HFFc6 (cell line): ENCODE results near the gene FBXW12. TPM values are rescaled to one million over a fixed set of nuclear protein-coding genes. Genes with fewer than 3 reads are reported as not detected.
"Not testable (repeated sequence)": the region's sequence is repeated elsewhere in the genome, so short reads cannot be mapped to it uniquely, and the experiment has no call there.

ENCODE experiments used
- DNase-seq: peaks from one replicate; pipeline ENCODE4 v3.0.0-alpha.2; 2018
- H3K27ac Mint-ChIP-seq: 2 replicates; pipeline ENCODE4 v1.8.0; 2020; ENCODE audit warnings: mild to moderate bottlenecking, mixed read lengths
- H3K27me3 Mint-ChIP-seq: 2 replicates; pipeline ENCODE4 v1.8.0; 2021; ENCODE audit warnings: mild to moderate bottlenecking, moderate library complexity, mixed read lengths; ENCODE audit not compliant: insufficient read depth
- H3K36me3 Mint-ChIP-seq: 2 replicates; pipeline ENCODE4 v1.8.0; 2021; ENCODE audit warnings: low read depth, mixed read lengths
- H3K4me1 Mint-ChIP-seq: 2 replicates; pipeline ENCODE4 v1.8.0; 2020; ENCODE audit warnings: low read depth, mixed read lengths
- H3K4me3 Mint-ChIP-seq: 2 replicates; pipeline ENCODE4 v1.8.0; 2020; ENCODE audit warnings: mild to moderate bottlenecking, moderate library complexity, mixed read lengths
- H3K9me3 Mint-ChIP-seq: 2 replicates; pipeline ENCODE4 v1.8.0; 2020; ENCODE audit warnings: mild to moderate bottlenecking, mixed read lengths
- long read RNA-seq: library from polyadenylated mRNA; unstranded; transcript quantifications from one replicate; pipeline ENCODE4 v2.0.0, GENCODE V29; 2019
- total RNA-seq, 6 experiments: library from RNA; stranded (reverse); fragmentation: NEBNext Ultra II Directional; extraction: Animal tissue kit (Norgen Biotek cat#: 25700); gene quantifications; 2 replicates in 1 of 6; 3 replicates in 5 of 6; pipeline ENCODE4 v1.2.3, GENCODE V29; 2021
- TF ChIP-seq, protein P1 (sequence below): fragments of 200-600 bp; sonication (generic); IDR thresholded peaks from 2 replicates; pipeline ENCODE4 v1.5.0; 2021; ENCODE audit warnings: antibody characterized with exemption, mild to moderate bottlenecking

FBXW12 gene, protein sequence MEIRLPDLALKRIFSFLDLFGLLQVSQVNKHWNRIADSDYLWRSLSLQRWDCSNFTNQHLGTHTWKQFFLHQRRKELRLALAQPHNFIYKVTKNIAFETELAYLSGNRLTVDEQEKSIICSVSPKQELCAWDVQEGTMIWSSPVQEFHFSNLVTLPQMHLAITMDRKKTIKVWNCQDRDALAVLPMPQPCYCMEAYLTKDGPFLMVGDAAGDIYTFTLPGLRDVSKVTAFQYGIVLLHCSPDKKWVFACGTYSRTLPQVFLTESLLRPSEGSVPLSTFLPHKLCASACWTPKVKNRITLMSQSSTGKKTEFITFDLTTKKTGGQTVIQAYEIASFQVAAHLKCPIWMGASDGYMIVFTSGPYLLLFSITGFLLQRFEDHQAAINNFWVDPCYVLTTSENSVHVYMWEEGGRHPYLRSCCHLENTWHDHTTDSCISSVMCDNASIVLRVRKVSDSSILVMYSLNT
- total RNA-seq = not detected
- long read RNA-seq = 0 reads

DNA sequence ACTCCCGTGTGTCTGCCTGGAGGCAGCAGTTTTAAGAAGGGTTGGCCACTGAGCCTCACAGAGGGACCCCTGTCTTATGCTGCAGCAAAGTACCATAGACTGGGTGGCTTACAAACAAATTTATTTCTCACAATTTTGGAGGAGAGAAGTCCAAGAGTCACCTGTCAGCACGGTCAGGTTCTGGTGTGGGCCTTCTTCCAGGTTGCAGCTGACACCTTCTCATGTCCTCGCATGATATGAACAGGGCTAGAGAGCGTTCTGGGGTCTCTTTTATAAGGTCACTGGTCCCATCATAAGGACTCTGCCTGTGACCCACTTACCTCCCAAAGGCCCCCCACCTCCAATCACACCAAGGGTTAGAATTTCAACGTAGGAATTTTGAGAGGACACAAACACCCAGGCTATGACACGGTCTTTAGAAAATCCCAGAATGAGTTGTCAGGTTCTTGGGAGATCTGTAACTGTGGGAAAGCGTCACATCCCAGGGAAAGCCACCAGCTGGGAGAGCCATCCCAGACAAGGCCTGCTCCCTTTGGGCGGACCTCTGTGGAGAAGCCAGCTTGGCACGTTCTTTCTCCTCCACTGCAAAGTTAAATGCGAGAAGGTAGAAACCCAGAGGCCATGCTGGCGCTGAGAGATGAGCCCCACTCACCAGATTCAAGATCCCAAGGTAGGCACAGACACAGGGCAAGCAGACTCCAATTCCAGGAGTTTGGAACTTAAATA lies at the start of gene FBXW12:
FBXW12 (plus strand) TSS at position 569 of the 726 bp plus-strand sequence. CDS start 549 bp downstream, outside the sequence.
- peaks cover 36% of the 10 kb centered on the region for H3K27me3 Mint-ChIP-seq
- no peaks in the 10 kb centered on the region for H3K9me3 Mint-ChIP-seq
- H3K4me3 Mint-ChIP-seq = no peak within 1 kb of the TSS
- H3K4me1 Mint-ChIP-seq = no peaks in the 10 kb centered on the region
- no peaks in the 10 kb centered on the region for H3K36me3 Mint-ChIP-seq
- no peak for DNase-seq
- no peak within 1 kb of the TSS for H3K27ac Mint-ChIP-seq
- TF ChIP-seq, protein P1, sequence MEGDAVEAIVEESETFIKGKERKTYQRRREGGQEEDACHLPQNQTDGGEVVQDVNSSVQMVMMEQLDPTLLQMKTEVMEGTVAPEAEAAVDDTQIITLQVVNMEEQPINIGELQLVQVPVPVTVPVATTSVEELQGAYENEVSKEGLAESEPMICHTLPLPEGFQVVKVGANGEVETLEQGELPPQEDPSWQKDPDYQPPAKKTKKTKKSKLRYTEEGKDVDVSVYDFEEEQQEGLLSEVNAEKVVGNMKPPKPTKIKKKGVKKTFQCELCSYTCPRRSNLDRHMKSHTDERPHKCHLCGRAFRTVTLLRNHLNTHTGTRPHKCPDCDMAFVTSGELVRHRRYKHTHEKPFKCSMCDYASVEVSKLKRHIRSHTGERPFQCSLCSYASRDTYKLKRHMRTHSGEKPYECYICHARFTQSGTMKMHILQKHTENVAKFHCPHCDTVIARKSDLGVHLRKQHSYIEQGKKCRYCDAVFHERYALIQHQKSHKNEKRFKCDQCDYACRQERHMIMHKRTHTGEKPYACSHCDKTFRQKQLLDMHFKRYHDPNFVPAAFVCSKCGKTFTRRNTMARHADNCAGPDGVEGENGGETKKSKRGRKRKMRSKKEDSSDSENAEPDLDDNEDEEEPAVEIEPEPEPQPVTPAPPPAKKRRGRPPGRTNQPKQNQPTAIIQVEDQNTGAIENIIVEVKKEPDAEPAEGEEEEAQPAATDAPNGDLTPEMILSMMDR = no peak

DNA sequence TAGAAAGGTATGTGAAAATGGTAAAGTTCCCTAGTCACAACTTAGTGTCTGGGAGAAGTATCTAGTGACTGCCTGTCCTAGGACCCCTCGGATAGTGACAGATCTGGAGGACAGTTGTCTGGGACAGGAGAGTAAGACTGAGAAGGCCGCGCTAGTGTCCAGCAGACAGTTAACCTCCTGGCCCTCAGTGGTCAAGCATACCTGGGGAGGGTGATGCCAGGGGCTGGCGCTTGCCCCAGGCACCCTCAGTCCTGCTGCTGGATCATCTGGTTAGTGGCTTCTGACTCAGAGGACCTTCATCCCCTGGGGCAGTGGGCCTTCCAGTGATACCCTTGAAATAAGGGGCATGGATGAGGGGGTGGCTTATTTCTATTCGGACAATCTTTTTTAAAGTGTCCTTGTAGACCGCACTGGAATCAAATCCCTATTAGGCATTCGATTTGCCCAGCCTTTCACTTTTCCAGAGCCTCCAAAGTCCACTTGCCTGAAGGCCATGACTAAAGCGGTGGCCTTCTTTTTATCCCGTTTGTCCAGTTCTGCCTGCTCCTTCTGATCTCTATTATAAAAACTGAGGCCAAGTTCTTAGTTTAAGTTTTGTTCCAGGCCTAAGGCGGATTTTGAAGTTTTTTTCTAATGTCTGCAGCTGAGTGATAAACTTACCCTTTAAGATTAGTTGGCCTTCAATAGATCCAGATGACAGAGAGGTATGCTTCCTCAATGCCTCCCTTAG lies 40.1 kb upstream of the FBXW12 start:
- H3K27ac Mint-ChIP-seq, DNase-seq, H3K36me3 Mint-ChIP-seq, H3K4me1 Mint-ChIP-seq, H3K9me3 Mint-ChIP-seq, H3K4me3 Mint-ChIP-seq: not testable (repeated sequence)
- H3K27me3 Mint-ChIP-seq = peaks cover 31% of the 10 kb centered on the region

DNA sequence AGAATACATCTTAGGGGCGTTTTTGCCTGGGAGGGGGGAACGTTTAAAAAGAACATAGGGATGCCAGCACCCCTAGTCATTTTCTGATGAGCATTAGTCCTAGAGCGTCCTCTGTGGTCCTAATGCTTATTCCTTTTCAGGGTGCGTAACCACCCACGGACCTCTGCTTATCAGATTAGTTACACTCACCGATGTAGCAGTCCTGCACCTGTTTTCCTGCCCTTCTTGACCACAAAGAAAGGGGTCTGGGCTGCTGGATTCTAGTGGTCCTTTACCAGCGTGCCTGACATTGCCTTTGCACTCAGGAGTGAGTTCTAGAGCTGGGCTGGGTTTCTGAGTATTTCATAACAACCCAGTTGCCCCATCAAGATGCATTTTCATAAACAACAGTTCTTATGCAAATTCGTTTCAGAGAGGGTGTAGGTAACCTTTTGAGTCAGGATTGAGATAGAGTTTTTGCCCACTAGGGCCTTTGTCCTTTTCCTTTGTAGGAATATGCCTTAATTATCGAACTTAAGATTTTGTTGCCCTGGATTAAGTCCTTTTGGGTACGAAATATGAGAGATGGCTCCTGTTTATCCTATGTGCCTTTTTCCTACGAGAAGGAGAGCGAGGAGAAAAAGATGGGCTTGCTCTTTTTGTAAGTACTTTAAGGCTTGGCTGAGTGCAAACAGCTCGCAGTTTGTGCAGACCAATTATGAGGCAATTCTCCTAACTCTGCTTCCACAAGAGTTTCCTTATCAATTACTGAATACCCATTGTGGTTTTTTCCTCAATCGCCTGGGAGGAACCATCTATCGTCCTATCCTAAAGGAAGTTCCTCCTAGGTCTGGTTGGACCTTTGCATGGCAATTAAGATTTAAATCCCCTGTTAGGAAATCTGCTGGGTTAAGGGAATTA lies 38.4 kb upstream of the FBXW12 start, which contains the start of gene SPINK8:
SPINK8 (minus strand) TSS at position 316 of the 900 bp plus-strand sequence. CDS start 5,320 bp downstream, outside the sequence.
- not testable (repeated sequence) for H3K9me3 Mint-ChIP-seq

DNA sequence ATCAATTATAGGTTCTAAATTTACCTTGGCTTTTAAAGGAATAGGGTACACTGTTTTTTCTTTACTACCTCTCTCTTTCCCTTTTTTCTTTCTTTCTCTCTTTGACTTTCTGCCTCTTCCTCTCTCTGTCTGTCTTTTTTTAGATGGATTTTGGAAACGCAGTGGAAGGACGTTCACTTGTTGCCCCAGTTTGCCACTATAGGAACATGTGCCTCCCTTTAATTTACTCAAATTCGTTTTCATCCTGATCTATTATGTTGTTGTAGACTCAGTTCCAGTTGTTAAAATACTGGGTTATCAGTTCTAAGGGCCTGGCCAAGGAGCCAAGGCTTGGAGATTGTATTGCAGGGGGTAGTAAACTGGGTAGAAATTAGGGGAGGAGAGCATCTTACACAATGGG lies 37.4 kb upstream of the FBXW12 start:
- TF ChIP-seq, protein P1 = no peak
- DNase-seq = no peak
- H3K27me3 Mint-ChIP-seq = peaks cover 31% of the 10 kb centered on the region
- no peaks in the 10 kb centered on the region for H3K9me3 Mint-ChIP-seq
- H3K4me1 Mint-ChIP-seq = no peaks in the 10 kb centered on the region
- H3K27ac Mint-ChIP-seq = no peak overlapping the region
- peaks cover 5% of the 10 kb centered on the region; the same call in 1 of the 2 replicates for H3K36me3 Mint-ChIP-seq
- no peak overlapping the region for H3K4me3 Mint-ChIP-seq

More for the DNA sequence above, 38.4 kb upstream of the FBXW12 start, which contains the start of gene SPINK8:
- H3K36me3 Mint-ChIP-seq, H3K4me1 Mint-ChIP-seq, H3K27ac Mint-ChIP-seq, DNase-seq, H3K4me3 Mint-ChIP-seq: not testable (repeated sequence)
- peaks cover 31% of the 10 kb centered on the region for H3K27me3 Mint-ChIP-seq

DNA sequence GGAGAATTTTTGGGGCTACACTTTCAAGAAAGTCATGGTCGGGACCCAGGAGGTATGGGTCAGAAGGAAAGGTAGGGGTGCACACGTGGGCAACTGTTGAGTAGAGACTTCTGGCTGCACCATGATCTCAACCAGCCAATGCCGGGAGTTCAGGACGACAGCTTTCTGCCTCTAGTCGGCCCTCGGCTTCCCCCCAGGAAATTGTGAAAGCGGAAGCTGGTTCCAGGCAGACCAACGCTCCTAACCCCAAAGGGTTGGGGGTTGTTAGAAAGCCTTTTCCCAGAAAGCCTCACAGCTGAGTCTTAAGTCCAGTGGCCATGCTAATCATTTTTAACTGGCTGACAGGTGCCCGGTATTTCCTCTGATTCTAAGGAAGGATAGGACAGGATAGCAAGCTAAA lies 36.7 kb upstream of the FBXW12 start:
- not testable (repeated sequence) for H3K9me3 Mint-ChIP-seq, H3K4me1 Mint-ChIP-seq, H3K27ac Mint-ChIP-seq, DNase-seq, H3K36me3 Mint-ChIP-seq, H3K4me3 Mint-ChIP-seq
- peaks cover 33% of the 10 kb centered on the region for H3K27me3 Mint-ChIP-seq

DNA sequence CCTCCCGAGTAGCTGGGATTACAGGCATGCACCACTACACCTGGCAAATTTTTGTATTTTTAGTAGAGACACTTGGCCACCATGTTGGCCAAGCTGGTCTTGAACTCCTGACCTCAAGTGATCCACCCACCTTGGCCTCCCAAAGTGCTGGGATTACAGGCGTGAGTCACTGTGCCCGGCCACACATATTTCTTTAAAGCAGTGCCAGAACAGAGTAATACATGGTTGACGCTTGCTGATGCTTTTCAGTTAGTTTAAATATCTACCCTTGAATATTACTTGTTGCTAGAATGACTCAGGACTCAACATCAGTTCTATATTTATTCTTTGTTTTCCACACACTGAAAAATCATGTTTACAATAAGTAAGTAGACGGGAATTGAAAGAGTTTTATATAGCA lies 34.5 kb upstream of the FBXW12 start:
- not testable (repeated sequence) for DNase-seq, H3K4me3 Mint-ChIP-seq, H3K27ac Mint-ChIP-seq, H3K36me3 Mint-ChIP-seq, H3K9me3 Mint-ChIP-seq, H3K4me1 Mint-ChIP-seq
- H3K27me3 Mint-ChIP-seq = peaks cover 51% of the 10 kb centered on the region
